ENCODE data around the gene CACNB1.

The CACNB1 gene

GRCh38 chr17:39239640-39240314, 42.3 kb upstream of the CACNB1 start:
- no peak overlapping the region for H3K27ac ChIP-seq (replicated peaks)
- peak in 1 of 2 experiments; percentile 46 for DNase-seq (ENCODE audit: low read depth in 1 of 2, low spot score in 1 of 2)
- no peaks in the 10 kb centered on the region for H3K27me3 ChIP-seq (ENCODE audit: insufficient read depth, poor library complexity, severe bottlenecking)
- H3K4me3 ChIP-seq (replicated peaks; ENCODE audit: insufficient read depth, low read length): no peak overlapping the region
- TF ChIP-seq, protein P1, sequence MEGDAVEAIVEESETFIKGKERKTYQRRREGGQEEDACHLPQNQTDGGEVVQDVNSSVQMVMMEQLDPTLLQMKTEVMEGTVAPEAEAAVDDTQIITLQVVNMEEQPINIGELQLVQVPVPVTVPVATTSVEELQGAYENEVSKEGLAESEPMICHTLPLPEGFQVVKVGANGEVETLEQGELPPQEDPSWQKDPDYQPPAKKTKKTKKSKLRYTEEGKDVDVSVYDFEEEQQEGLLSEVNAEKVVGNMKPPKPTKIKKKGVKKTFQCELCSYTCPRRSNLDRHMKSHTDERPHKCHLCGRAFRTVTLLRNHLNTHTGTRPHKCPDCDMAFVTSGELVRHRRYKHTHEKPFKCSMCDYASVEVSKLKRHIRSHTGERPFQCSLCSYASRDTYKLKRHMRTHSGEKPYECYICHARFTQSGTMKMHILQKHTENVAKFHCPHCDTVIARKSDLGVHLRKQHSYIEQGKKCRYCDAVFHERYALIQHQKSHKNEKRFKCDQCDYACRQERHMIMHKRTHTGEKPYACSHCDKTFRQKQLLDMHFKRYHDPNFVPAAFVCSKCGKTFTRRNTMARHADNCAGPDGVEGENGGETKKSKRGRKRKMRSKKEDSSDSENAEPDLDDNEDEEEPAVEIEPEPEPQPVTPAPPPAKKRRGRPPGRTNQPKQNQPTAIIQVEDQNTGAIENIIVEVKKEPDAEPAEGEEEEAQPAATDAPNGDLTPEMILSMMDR (IDR thresholded peaks at IDR 0.05; ENCODE audit: insufficient read depth, low read length): peak; percentile 2
- TF ChIP-seq SPI1 (IDR thresholded peaks at IDR 0.05; ENCODE audit: borderline replicate concordance, low read depth) (no peak), GABPA (IDR thresholded peaks at IDR 0.05; ENCODE audit: low read depth) (no peak), POLR2AphosphoS5 (IDR thresholded peaks at IDR 0.05; ENCODE audit: low read depth) (no peak; the same call in 1 of the 2 replicates)
- TF ChIP-seq, protein P2, sequence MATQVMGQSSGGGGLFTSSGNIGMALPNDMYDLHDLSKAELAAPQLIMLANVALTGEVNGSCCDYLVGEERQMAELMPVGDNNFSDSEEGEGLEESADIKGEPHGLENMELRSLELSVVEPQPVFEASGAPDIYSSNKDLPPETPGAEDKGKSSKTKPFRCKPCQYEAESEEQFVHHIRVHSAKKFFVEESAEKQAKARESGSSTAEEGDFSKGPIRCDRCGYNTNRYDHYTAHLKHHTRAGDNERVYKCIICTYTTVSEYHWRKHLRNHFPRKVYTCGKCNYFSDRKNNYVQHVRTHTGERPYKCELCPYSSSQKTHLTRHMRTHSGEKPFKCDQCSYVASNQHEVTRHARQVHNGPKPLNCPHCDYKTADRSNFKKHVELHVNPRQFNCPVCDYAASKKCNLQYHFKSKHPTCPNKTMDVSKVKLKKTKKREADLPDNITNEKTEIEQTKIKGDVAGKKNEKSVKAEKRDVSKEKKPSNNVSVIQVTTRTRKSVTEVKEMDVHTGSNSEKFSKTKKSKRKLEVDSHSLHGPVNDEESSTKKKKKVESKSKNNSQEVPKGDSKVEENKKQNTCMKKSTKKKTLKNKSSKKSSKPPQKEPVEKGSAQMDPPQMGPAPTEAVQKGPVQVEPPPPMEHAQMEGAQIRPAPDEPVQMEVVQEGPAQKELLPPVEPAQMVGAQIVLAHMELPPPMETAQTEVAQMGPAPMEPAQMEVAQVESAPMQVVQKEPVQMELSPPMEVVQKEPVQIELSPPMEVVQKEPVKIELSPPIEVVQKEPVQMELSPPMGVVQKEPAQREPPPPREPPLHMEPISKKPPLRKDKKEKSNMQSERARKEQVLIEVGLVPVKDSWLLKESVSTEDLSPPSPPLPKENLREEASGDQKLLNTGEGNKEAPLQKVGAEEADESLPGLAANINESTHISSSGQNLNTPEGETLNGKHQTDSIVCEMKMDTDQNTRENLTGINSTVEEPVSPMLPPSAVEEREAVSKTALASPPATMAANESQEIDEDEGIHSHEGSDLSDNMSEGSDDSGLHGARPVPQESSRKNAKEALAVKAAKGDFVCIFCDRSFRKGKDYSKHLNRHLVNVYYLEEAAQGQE (IDR thresholded peaks at IDR 0.05; ENCODE audit: insufficient replicate concordance, low read depth): no peak

- no peak overlapping the region for H3K27ac ChIP-seq (replicated peaks)
Observed at GRCh38 chr17:39238311-39238972, 41.0 kb upstream of the CACNB1 start.

GRCh38 chr17:39237586-39237985, 40.1 kb upstream of the CACNB1 start:
- TF ChIP-seq POLR2AphosphoS5 (IDR thresholded peaks at IDR 0.05; ENCODE audit: low read depth): no peak
- TF ChIP-seq, protein P2 (IDR thresholded peaks at IDR 0.05; ENCODE audit: insufficient replicate concordance, low read depth): no peak
- TF ChIP-seq SPI1 (IDR thresholded peaks at IDR 0.05; ENCODE audit: borderline replicate concordance, low read depth): no peak
- no peak for TF ChIP-seq GABPA (IDR thresholded peaks at IDR 0.05; ENCODE audit: low read depth)
- TF ChIP-seq, protein P1 (IDR thresholded peaks at IDR 0.05; ENCODE audit: insufficient read depth, low read length): no peak
- Histone ChIP-seq H3K4me3 (replicated peaks; ENCODE audit: insufficient read depth, low read length) (no peak overlapping the region), H3K27ac (replicated peaks) (no peak overlapping the region), H3K27me3 (ENCODE audit: insufficient read depth, poor library complexity, severe bottlenecking) (no peaks in the 10 kb centered on the region)
- DNase-seq (ENCODE audit: low read depth in 1 of 2, low spot score in 1 of 2): no peak

More at GRCh38 chr17:39238311-39238972, 41.0 kb upstream of the CACNB1 start:
- DNase-seq (ENCODE audit: low read depth in 1 of 2, low spot score in 1 of 2): peak in 1 of 2 experiments; percentile 42
- no peaks in the 10 kb centered on the region for H3K27me3 ChIP-seq (ENCODE audit: insufficient read depth, poor library complexity, severe bottlenecking)
- H3K4me3 ChIP-seq (replicated peaks; ENCODE audit: insufficient read depth, low read length): no peak overlapping the region
- TF ChIP-seq, protein P1 (IDR thresholded peaks at IDR 0.05; ENCODE audit: insufficient read depth, low read length): no peak
- TF ChIP-seq GABPA (IDR thresholded peaks at IDR 0.05; ENCODE audit: low read depth) (no peak), SPI1 (IDR thresholded peaks at IDR 0.05; ENCODE audit: borderline replicate concordance, low read depth) (no peak), POLR2AphosphoS5 (IDR thresholded peaks at IDR 0.05; ENCODE audit: low read depth) (no peak)
- TF ChIP-seq, protein P2 (IDR thresholded peaks at IDR 0.05; ENCODE audit: insufficient replicate concordance, low read depth): no peak

Data from HL-60 (cell line).